Ascending aorta (tissue), 2 donors: ENCODE data around the gene ISY1. TPM values are rescaled to one million over a fixed set of nuclear protein-coding genes. Genes with fewer than 3 reads are reported as not detected.

ENCODE experiments used
- DNase-seq, 2 donors: peaks; one replicate each; pipeline ENCODE4 v3.0.0-alpha.2; 2019; ENCODE audit warnings: low spot score in 2 of 2
- H3K27ac ChIP-seq, 2 donors: fragments of 200-600 bp; sonication (generic); one replicate each; pipeline ENCODE4 v1.5.1; 2016 to 2017; ENCODE audit warnings: mild to moderate bottlenecking in 1 of 2
- H3K27me3 ChIP-seq: fragments of 200-600 bp; sonication (generic); one replicate; pipeline ENCODE4 v1.5.1; 2017
- H3K36me3 ChIP-seq, 2 donors: fragments of 200-600 bp; sonication (generic); one replicate each; pipeline ENCODE4 v1.5.1; 2016
- H3K4me1 ChIP-seq, 2 donors: fragments of 200-600 bp; sonication (generic); one replicate each; pipeline ENCODE4 v1.5.1; 2016 to 2017; ENCODE audit warnings: mild to moderate bottlenecking in 1 of 2
- H3K4me3 ChIP-seq, 2 donors: fragments of 200-600 bp; sonication (generic); one replicate each; pipeline ENCODE4 v1.5.1; 2016 to 2017; ENCODE audit warnings: mild to moderate bottlenecking in 1 of 2
- H3K9me3 ChIP-seq, 2 donors: fragments of 200-600 bp; sonication (generic); one replicate each; pipeline ENCODE4 v1.5.1; 2016
- CTCF ChIP-seq, 3 experiments: fragments of 200-600 bp in 2 of 3; fragments of 450-650 bp in 1 of 3; sonication (generic) in 2 of 3; IDR thresholded peaks; one replicate each; pipeline ENCODE4 v1.5.1; 2016 to 2019; ENCODE audit warnings: antibody characterized with exemption in 3 of 3, mild to moderate bottlenecking in 1 of 3, moderate library complexity in 1 of 3
- intact Hi-C: fragments of 100-400 bp; cut with DNase I; formaldehyde crosslinking; loops from one replicate; pipeline ENCODE4 v1.15.1; 2023
- total RNA-seq: library from RNA; depleted of rRNA; stranded (reverse); fragments of >200 nt; gene quantifications from one replicate; pipeline ENCODE4 v1.1.0, GENCODE V29; 2016

ISY1 gene
- total RNA-seq, 1 donor from 2014 or later: 22.5 TPM

- Histone ChIP-seq H3K9me3 (no peaks in the 10 kb centered on the region), H3K4me3 (no peak overlapping the region), H3K36me3 (peaks cover 6 to 20% of the 10 kb centered on the region in 2 donors), H3K27me3 (no peaks in the 10 kb centered on the region), H3K27ac (no peak overlapping the region), H3K4me1 (peaks cover 0 to 5% of the 10 kb centered on the region in 2 donors)
- no peak for DNase-seq
- TF ChIP-seq CTCF (IDR thresholded peaks at IDR 0.05): no peak
- intact Hi-C loops: no loop called here
Observed at GRCh38 chr3:129105862-129106261, 55.0 kb downstream of the ISY1 start.

- H3K36me3 ChIP-seq: peaks cover 3 to 11% of the 10 kb centered on the region in 2 donors
- H3K4me1 ChIP-seq: peaks cover 0 to 5% of the 10 kb centered on the region in 2 donors
- no peak for TF ChIP-seq CTCF (IDR thresholded peaks at IDR 0.05)
Observed at GRCh38 chr3:129104498-129105079, 56.3 kb downstream of the ISY1 start.

GRCh38 chr3:129104051-129104450, 56.8 kb downstream of the ISY1 start:
- no peaks in the 10 kb centered on the region for H3K27me3 ChIP-seq
- H3K4me3 ChIP-seq: no peak overlapping the region
- no peak overlapping the region for H3K27ac ChIP-seq
- peaks cover 0 to 5% of the 10 kb centered on the region in 2 donors for H3K4me1 ChIP-seq
- no peaks in the 10 kb centered on the region for H3K9me3 ChIP-seq
- intact Hi-C loops: no loop called here
- DNase-seq: no peak
- H3K36me3 ChIP-seq: peaks cover 0 to 8% of the 10 kb centered on the region in 2 donors
- TF ChIP-seq CTCF (IDR thresholded peaks at IDR 0.05): no peak

More at GRCh38 chr3:129104498-129105079, 56.3 kb downstream of the ISY1 start:
- Histone ChIP-seq H3K27ac (no peak overlapping the region), H3K4me3 (no peak overlapping the region), H3K27me3 (no peaks in the 10 kb centered on the region), H3K9me3 (no peaks in the 10 kb centered on the region)
- intact Hi-C loops: no loop called here
- no peak for DNase-seq

- DNase-seq: no peak
- H3K27me3 ChIP-seq: no peaks in the 10 kb centered on the region
- no peaks in the 10 kb centered on the region for H3K9me3 ChIP-seq
- H3K27ac ChIP-seq: no peak overlapping the region
- H3K4me1 ChIP-seq: peaks cover 0 to 5% of the 10 kb centered on the region in 2 donors
- H3K36me3 ChIP-seq: peaks cover 0 to 3% of the 10 kb centered on the region in 2 donors
- H3K4me3 ChIP-seq: no peak overlapping the region
- intact Hi-C loops: no loop called here
- no peak for TF ChIP-seq CTCF (IDR thresholded peaks at IDR 0.05)
Observed at GRCh38 chr3:129103296-129103695, 57.6 kb downstream of the ISY1 start.

GRCh38 chr3:129101370-129102138, 59.3 kb downstream of the ISY1 start:
- TF ChIP-seq CTCF (IDR thresholded peaks at IDR 0.05): no peak
- peaks cover 0 to under 1% of the 10 kb centered on the region in 2 donors for H3K36me3 ChIP-seq
- intact Hi-C loops: no loop called here
- H3K4me1 ChIP-seq: peaks cover 0 to 5% of the 10 kb centered on the region in 2 donors
- DNase-seq: no peak
- H3K27ac ChIP-seq: no peak overlapping the region
- no peak overlapping the region for H3K4me3 ChIP-seq
- no peaks in the 10 kb centered on the region for H3K9me3 ChIP-seq
- H3K27me3 ChIP-seq: no peaks in the 10 kb centered on the region
